NCI-H82 (cell line): Measurements from ENCODE around the gene PPA1.
"Not testable (repeated sequence)": the region's sequence is repeated elsewhere in the genome, so short reads cannot be mapped to it uniquely, and the experiment has no call there.

ENCODE experiments used
- DNase-seq: peaks from one replicate; lab custom pipeline; 2025; lab: John Stamatoyannopoulos, UW

Gene PPA1

DNA sequence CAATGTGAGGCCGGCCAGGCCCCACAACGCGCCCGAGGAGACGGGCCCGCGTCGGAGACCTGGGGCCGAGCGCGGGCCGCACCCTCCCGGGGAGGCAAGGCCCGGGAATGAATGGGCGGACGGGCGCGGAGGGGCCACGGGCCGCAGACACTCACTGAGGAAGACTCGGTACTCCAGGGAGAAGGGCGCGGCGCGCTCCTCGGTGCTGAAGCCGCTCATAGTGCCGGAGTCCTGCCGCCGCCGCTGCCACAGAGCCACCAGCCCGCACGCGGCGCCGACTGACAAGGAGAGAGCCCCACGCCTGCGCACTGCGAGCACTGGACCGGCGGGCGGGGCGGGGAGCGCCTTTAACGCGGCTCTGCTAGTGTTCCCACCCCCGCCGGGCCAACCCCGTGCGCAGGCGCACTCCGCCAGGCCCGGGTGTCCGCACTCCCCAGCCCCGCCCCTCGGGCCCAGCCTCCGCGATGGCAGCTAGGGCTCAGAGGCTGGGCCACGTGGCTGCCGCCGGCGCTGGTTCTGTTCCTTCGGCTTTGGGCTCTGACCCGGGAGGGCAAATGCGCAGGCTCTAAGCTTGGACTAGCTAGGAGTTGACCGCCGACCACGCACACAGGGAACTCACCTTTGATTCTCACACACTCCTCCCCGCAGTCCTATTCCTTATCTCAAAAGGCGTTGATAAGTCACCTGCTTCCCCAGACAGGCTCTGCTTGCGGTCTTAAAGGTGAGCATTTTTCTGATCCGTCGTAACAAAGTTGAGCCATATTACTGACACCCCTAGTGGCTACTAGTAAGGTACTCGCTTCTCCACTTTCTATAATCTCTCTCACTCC, at the start of gene PPA1:
TSS of gene PPA1 (minus strand) at position 321 of the 830 bp plus-strand sequence. CDS start at position 219, 102 bp downstream.
- DNase-seq: peak; percentile 97

DNA sequence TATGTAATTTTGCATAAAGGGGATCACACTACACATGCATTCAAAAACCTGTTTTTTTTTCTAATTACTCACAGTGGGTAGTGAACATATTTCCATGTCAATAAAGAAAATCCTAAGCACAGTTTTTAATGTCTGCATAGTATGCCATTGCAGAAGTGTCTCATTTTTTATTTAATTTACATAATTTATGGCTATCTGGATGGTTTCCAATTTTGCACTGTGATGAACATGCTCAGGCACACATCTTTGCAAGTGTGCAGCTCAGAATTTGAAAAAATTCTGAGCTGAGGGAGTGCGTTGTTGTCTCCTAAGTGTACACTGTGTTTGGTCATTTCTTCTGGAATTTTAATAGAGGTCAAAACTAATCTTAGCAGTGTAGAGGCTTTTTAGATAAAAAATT, 48.4 kb upstream of the PPA1 start:
- no peak for DNase-seq

DNA sequence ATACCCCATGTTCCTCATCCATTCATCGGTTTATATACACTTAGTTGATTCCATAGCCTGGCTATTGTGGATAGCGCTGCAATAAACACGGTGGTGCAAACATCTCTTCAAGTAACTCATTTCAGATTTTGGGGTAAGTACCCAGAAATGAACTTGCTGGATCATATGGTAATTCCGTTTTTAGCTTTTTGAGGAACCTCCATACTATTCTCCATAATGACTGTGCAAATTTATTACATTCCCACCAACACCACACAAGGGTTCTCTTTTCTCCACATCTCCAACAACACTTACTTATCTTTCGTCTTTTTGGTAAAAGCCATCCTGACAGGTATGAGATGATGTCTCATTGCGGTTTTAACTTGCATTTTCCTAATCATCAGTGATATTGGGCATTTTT, 46.9 kb upstream of the PPA1 start:
- DNase-seq: no peak

DNA sequence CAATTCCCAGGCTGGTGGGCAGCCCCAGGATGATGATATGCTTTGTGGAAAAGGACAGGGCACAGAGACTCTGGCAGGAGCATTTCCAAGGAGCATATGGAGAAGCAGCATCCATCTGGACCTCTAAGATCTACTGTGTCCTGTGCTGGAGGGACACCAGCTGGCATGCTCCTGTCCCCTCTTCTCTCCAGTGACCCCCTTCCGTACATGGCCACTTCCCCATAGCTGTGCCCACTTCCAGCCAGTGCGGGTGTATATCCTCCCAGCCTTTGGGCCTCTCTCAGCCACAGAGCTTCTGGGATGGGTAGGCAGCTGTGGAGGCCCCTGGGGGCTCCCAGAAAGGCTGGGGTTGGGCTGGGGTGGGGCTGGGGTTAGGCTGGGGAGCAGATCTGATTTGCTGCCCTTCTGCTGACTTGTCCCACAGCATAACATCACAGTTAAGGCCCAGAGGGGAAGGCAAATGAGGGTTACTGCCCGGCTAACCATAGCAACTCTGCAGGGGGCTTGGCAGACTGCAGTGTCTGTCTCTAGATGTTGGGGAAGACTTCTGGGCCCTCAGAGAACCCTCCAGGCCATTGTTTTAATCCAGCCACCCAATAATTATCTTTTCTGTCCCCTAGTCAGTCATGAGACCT, 44.3 kb upstream of the PPA1 start:
- no peak for DNase-seq

DNA sequence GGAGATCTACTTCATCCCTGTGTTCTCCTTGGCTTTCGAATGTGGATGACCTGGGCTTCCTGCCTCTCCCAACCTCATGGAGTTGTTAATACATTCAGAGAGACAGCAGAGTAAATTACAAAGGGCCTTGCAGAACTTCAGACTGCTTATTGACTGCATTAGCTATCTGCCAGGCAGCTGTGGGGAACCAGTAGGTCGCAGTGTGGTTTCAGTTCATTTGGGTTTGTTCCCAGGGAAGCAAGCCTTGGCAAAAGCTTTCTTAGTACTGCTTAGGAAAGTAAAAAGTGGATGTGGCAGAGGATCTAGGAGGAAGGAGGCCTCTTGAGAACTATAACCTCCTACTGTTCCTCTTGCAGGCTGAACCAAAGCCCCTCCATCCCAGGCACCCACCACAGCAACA, 41.4 kb upstream of the PPA1 start:
- no peak for DNase-seq

DNA sequence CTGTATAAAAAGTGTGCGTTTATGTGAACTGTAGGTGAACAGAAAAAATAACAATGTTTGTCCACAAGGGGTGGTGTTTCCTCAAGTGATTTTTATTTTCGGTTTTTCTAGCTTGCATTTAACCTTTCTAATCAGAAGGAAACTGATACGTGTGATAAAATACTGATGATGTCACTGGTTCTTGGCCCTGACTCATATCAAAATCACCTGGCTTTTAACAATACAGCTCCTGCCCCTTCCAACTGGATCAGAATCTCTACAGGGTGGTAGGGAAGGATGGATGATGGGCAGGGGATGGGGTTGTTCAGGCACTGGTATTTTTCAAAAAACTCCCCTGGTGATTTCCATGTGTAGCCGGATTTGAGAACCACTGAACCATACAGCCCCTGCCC, 39.7 kb upstream of the PPA1 start:
- DNase-seq: no peak

DNA sequence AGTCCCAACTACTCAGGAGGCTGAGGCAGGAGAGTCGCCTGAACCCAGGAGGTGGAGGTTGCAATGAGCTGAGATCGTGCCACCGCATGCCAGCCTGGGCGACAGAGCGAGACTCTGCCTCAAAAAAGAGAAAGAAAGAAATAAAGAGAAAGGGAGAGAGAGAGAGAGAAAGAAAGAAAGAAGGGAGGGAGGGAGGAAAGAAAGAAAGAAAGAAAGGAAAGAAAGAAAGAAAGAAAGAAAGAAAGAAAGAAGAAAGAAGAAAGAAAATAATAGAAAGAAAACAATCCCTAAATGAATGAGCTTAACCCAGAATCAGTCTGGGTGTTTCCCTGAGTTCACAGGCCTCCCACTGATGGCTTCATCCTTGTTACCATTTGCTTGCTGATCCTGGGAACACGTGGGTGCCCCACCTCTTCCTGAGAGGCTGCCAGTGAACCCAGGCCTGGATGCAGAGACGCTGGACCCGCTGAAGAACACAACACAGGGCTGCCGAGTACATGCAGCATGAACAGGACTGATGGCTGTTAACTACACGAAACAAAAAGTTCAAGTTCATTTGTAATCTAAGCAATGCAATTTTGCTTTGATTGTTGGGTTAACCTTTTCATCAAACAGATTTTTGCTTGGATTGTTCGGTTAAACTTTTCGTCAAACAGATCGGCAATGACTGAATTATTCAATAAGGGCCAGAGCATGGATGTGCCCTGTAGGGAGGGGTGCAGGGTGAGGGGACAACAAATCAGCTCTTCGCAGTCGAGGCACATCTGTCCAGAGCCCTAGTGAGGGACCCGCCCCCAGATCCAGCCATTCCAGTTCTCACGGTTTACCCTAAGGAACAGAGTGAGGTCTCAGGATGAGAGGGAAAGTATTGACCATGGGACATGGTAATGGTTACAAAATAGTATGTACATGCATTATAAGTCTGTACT, 39.0 kb upstream of the PPA1 start:
- DNase-seq: peak; percentile 1

DNA sequence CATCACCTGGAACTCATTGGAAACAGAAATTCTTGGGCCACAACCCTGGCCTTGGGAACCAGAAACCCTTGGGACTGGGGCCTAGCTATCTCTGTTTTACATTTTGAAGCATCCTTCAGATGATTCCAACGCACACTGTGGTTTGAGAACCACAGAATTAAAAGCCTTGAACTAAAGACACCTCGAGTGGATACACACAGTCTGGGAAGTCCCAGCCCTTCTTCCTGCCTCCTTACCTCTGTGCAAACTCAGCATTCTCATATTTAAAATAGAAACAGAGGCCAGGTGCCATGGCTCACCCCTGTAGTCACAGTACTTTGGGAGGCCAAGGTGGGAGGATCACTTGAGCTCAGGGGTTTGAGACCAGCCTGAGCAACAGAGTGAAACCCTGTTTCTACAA, 37.7 kb upstream of the PPA1 start:
- no peak for DNase-seq

DNA sequence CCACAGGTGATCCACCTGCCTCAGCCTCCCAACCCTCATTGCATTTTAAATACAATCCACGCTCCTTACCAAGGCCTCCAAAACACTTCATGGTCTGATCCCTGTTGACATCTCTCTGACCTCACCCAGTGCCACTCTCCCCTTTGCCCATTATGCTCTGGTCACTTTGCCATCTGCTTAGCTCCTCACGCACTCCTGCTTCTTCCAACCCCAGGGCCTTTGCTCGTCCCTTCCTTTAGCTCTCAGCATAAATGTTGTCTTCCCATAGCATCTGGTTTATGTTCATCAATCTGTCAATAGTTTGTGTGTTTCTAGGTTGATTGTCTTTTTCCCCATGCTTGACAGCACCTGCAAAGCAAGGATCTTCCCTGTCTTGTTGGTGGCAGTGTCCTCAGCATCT, 36.5 kb upstream of the PPA1 start:
- DNase-seq: no peak

DNA sequence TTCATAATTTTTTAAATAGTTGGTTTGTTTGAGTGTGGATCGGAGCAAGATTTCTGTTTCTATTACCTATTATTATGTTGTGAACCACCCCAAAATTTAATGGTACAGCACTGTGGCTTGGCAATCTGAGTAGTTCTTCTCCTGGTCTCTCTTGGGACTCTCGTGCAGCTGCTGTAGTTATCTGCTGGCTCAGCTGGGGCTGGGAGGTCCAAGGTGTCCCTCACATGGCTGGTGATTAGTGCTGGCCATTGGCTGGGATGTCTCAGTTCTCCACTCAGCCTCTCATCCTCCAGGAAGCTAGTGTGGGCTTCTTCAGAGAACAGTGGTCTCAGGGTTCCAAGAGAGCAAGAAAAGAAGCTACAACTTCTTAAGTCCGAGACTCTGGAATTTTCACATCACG, 35.1 kb upstream of the PPA1 start:
- DNase-seq: no peak

DNA sequence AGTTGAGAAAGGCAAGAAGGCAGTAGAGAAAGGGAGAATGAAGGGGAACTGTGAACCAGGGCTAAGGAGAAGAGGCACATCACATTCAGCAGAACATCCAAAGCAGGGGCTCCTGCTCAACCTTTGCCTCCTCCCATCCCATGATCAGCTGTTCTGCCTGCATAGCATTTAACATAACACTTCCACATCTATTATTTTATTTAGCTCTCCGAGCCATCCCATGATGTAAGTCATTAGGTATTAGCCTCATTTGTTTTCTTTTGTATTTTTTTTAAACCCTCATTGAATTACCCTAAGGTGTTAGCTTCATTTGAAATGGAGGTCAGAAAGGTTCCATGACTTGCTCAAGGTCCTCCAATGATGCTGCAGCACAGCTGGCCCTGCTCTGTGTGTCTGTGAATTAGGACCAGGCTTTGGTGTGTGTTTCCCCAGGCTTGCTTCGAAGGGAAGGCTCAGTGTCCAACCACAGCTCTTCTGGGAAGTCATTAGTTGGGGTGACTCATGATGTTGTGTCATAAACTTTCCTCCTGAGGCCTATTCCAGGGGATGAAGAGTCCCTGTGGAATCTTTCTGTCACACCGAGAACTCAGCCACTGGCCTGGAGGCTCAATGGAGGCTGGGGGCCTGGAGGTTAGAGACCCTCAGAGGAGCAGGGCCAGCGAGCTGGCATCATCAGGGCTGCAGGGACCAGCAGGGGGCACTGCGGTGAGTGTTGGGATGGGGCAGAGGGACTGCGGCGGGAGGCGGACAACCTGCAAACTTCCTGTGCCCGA, 34.1 kb upstream of the PPA1 start:
- DNase-seq: no peak

DNA sequence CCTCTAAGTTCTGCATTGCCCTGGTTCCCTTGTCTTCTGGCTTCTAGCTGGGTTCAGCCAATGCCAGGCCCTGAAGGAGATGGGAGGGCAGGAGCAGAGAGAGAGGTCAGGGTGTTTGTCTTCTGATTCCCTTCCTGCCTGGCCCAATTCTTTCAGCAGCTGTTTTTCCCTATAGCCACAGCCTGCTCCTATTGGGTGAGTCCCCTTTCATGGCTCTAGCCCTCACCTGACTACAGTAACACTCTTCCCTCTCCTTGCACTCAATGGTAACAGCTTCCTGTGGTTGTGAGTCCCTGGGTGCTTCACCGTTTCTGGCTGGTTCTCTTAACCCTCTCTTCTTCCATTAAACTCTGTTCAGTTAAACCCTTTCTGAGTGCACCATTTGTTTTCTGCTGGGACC, 33.5 kb upstream of the PPA1 start:
- no peak for DNase-seq

DNA sequence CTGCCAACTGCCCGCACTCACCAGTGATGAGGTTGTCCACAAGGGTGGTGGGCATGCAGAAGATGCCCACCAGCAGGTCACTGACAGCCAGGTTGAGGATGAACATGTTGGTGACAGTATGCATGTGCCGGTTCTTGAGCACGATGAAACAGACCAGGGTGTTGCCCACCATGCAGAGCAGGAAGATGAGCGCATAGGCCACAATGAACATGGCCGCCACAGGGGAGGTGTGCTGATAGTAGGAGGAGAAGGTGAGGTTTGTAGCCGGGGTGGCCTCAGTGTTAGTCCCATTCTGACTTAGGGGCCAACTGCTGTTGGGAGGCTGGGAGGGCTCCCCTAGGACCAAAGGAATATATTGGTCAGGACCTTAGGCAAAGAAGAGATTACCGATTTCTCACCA, 32.8 kb upstream of the PPA1 start:
- DNase-seq: no peak

DNA sequence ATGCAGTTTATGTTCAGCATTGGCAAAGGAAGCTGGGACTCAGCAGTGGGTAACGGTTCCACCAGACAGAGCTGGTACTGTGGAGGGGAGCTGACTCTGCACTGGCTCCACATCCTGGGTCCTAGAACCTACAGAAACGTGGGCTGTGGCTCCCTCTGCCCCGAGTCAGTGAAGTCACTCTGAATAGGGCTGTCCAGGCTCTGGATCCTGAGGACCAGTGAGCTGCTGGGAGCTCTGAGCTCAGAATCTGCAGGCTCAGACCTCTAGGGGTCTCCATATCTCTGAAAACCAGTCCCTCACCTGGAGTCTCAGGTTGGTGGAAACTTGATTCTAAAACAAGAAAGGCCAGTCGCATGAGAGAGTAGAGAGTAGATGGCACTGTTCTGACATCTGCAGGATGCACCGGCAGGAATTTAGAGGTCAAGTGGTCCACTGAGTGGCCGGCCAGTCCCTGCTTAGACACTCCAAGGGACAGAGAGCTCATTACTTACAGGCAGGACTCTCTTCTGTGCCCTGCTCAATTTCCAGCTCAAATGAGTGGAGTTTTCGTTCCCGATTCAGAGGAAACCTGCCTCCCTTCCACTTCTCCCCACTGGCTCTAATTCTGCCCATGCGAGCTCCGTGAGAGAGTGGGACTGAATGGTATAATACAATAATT, 31.9 kb upstream of the PPA1 start:
- peak; percentile 41 for DNase-seq

DNA sequence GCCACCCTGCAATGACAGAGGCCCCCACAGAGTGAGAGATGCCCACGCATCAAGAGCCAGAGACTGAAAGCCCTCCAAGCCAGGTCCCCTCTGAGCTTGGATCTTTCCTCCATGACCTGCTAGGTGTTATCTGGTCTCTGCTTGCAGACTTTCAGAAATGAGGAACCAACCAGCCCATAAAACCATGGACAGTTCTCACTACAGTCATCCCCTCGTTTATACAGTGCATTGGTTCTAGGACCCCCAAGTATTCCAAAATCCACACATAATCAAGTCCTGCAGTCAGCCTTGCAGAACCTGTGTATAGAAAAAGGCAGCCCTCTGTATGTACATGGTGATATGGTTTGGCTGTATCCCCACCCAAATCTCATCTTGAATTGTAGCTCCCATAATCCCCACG, 27.5 kb upstream of the PPA1 start:
- no peak for DNase-seq

DNA sequence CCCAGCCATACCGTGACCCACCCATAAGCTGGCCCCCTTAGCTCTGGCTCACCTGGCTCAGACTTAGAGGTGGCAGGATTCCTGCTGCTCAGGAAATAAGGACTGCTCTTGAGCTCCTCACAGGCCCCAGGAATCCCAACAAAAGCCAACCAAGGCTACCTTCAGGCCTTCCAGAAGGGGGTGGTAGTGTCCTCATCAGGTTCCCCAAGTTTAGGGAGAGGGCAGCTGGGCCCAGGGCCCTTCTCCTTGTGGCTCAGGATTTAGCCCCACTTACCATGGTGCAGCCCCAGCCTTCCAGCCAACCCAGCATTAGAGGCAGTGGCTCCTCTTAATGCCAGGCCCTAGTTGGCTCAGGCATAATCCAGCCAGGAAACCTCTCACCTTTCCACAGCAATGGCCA, 27.0 kb upstream of the PPA1 start:
- DNase-seq: no peak

DNA sequence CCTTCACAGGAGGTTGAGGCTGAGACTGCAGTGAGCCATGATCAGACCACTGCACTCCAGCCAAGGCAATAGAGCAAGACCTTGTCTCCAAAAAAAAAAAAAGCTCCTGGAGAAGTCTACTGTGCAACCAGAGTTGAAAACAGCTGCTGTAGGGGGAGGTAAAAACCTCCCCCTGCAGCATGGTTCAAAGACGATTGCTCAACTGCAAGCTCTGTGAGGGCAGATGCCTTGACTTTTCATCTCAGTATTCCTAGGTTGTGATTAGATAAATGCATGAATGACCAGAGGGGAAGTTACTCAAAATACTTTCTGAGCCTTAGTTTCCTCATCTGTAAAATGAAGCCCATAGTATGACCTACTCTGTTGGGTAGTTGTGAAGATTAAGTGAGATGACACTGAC, 25.0 kb upstream of the PPA1 start:
- no peak for DNase-seq

DNA sequence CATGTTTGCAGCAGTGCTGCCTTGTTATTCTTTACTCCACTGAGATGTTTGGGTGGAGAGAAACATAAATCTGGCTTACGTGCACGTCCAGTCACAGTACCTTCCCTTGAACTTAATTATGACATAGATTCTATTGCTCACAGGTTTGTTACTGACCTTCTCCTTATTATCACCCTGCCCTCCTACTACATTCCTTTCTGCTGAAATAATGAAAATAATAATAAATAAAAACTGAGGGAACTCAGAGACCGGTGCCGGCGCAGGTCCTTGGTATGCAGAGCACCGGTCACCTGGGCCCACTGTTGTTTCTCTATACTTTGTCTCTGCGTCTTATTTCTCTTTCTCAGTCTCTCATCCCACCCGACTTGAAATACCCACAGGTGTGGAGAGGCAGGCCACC, 24.6 kb upstream of the PPA1 start:
- DNase-seq: not testable (repeated sequence)

DNA sequence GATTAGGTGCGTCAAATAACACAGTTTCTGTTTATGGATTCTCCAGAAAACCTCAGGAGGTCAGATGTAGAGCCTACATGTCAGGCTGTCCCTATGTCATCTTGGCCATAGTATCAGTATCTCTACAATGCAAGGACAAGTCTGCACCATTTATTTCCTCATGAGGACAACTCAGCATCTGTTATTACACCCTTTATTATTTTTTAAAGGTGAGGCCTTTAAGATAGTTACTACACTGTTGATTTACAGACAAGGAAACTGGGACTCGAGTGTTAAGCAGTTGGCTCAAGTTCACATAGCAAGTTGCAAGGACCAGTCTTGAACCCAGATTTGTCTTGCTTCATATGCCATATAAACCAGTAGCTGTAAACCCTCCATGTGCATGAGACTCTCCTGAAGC, 23.2 kb upstream of the PPA1 start:
- no peak for DNase-seq

DNA sequence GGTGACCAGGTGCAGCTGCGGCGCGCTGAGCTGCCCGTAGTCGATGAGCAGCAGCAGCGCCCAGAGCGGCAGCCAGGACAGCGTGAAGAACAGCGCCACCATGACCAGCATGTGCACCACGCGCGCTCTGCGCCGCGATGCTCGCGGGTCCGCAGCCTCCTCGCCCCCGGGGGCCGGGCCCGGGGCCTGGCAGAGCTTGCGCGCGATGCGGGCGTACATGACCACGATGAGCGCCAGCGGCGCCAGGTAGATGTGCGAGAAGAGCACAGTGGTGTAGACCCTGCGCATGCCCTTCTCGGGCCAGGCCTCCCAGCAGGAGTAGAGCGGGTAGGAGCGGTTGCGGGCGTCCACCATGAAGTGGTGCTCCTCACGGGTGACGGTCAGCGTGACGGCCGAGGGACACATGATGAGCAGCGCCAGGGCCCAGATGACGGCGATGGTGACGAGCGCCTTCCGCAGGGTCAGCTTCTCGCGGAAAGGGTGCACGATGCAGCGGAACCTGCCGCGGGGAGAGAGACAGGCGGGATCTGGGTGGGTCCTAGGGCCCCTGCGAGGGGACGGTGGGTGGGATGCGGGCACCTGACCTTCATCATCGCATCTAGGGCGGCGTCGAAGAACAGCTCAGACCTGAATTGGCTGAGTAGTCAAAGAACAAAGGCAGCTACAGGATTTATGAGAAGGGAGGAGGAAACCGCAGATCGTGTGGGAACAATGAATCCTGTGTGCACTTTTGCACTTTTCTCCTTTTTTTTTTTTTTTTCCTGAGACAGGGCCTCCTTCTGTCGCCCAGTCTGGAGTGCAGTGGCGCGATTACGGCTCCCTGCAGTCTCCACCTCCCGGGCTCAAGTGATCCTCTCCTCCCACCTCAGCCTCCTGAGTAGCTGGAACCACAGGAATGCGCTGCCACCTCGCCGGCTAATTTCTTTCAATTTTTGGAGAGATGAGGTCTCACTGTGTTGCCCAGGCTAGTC, 22.4 kb upstream of the PPA1 start:
- no peak for DNase-seq
